Liver (tissue), 9 donors: ENCODE data around the gene DAPP1. TPM values are rescaled to one million over a fixed set of nuclear protein-coding genes. Genes with fewer than 3 reads are reported as not detected.

Experiments
- DNase-seq: peaks from one replicate; pipeline ENCODE4 v3.0.0-alpha.2; 2017; ENCODE audit warnings: low spot score
- H3K27ac ChIP-seq, 2 donors: one replicate each; pipeline ENCODE4 v1.7.0; 2013; ENCODE audit warnings: inconsistent platforms in 2 of 2, low read length in 2 of 2, control low read depth in 1 of 2, low read depth in 1 of 2, mild to moderate bottlenecking in 1 of 2
- H3K27me3 ChIP-seq, 4 donors: one replicate each; pipeline versions ENCODE4 v1.6.1 to v1.7.0; 2013; ENCODE audit warnings: low read length in 3 of 4, inconsistent platforms in 1 of 4, mild to moderate bottlenecking in 1 of 4, moderate library complexity in 1 of 4; ENCODE audit not compliant: control insufficient read depth in 4 of 4, insufficient read depth in 4 of 4
- H3K36me3 ChIP-seq, 4 donors: one replicate each; pipeline versions ENCODE4 v1.6.1 to v1.7.0; 2013; ENCODE audit warnings: low read length in 3 of 4, mild to moderate bottlenecking in 3 of 4, low read depth in 1 of 4, moderate library complexity in 1 of 4; ENCODE audit not compliant: control insufficient read depth in 4 of 4, insufficient read depth in 3 of 4
- H3K4me1 ChIP-seq, 4 donors: one replicate each; pipeline versions ENCODE4 v1.6.1 to v1.7.0; 2013; ENCODE audit warnings: low read length in 3 of 4, mild to moderate bottlenecking in 3 of 4, moderate library complexity in 1 of 4; ENCODE audit not compliant: control insufficient read depth in 4 of 4, insufficient read depth in 4 of 4
- H3K4me3 ChIP-seq, 3 donors: one replicate each; pipeline versions ENCODE4 v1.6.1 to v1.7.0; 2013; ENCODE audit warnings: low read length in 3 of 3, control low read depth in 1 of 3, low read depth in 1 of 3, mild to moderate bottlenecking in 1 of 3
- H3K9ac ChIP-seq, 2 donors: one replicate each; pipeline ENCODE4 v1.7.0; 2013; ENCODE audit warnings: low read length in 2 of 2, mild to moderate bottlenecking in 2 of 2, moderate library complexity in 2 of 2, control low read depth in 1 of 2, low read depth in 1 of 2
- H3K9me3 ChIP-seq, 4 donors: one replicate each; pipeline versions ENCODE4 v1.6.1 to v1.7.0; 2013; ENCODE audit warnings: low read length in 3 of 4; ENCODE audit not compliant: control insufficient read depth in 4 of 4
- ATF3 ChIP-seq: IDR thresholded peaks from 2 replicates; pipeline ENCODE4 v1.6.1; 2016; ENCODE audit warnings: antibody characterized with exemption
- CTCF ChIP-seq: fragments of 150-350 bp; IDR thresholded peaks from 2 replicates; pipeline ENCODE4 v1.5.1; 2017; ENCODE audit warnings: improper control_type of control experiment, low read depth, low read length; ENCODE audit not compliant: missing input control
- EGR1 ChIP-seq, 2 donors: IDR thresholded peaks; 2 replicates each; pipeline ENCODE4 v1.6.1; 2016 to 2018; ENCODE audit warnings: antibody characterized with exemption in 2 of 2, low read depth in 2 of 2
- FOXA2 ChIP-seq: IDR thresholded peaks from 2 replicates; pipeline ENCODE4 v1.6.1; 2016; ENCODE audit warnings: antibody characterized with exemption
- GABPA ChIP-seq, 2 donors: IDR thresholded peaks in 1 of 2; conservative IDR thresholded peaks in 1 of 2; 2 replicates each; pipeline ENCODE4 v1.6.1; 2016; ENCODE audit warnings: antibody characterized with exemption in 2 of 2, mild to moderate bottlenecking in 1 of 2, moderate library complexity in 1 of 2
- HNF4G ChIP-seq: IDR thresholded peaks from 2 replicates; pipeline ENCODE4 v1.6.1; 2016; ENCODE audit warnings: antibody characterized with exemption
- MAX ChIP-seq: IDR thresholded peaks from 2 replicates; pipeline ENCODE4 v1.6.1; 2016; ENCODE audit warnings: antibody characterized with exemption
- NR2F2 ChIP-seq: IDR thresholded peaks from 2 replicates; pipeline ENCODE4 v1.6.1; 2016; ENCODE audit warnings: antibody characterized with exemption
- RXRA ChIP-seq, 2 donors: IDR thresholded peaks; 2 replicates each; pipeline ENCODE4 v1.6.1; 2017 to 2018; ENCODE audit warnings: antibody characterized with exemption in 2 of 2, mild to moderate bottlenecking in 1 of 2
- TAF1 ChIP-seq: conservative IDR thresholded peaks from 2 replicates; pipeline ENCODE4 v1.6.1; 2016; ENCODE audit warnings: antibody characterized with exemption, mild to moderate bottlenecking
- YY1 ChIP-seq: IDR thresholded peaks from 2 replicates; pipeline ENCODE4 v1.6.1; 2016; ENCODE audit warnings: antibody characterized with exemption, mild to moderate bottlenecking
- ZBTB33 ChIP-seq: IDR thresholded peaks from 2 replicates; pipeline ENCODE4 v1.6.1; 2016; ENCODE audit warnings: antibody characterized with exemption
- WGBS: extraction: QIAGEN DNeasy Blood & Tissue Kit; methylation state at CpG from one replicate; pipeline ENCODE4 v1.1.7; 2013; 5-methylcytosine and 5-hydroxymethylcytosine counted together
- polyA plus RNA-seq, 2 donors: library from polyadenylated mRNA; stranded (reverse) in 1 of 2; unstranded in 1 of 2; fragments of 200-250 nt in 1 of 2; fragments of >200 nt in 1 of 2; fragmentation: Nextera tagmentation in 1 of 2; extraction: Ambion mirVana in 1 of 2; gene quantifications; one replicate each; pipeline versions ENCODE4 v1.2.1 to v1.2.3, GENCODE V29; 2013 to 2015
- total RNA-seq, 2 donors: library from RNA; depleted of rRNA; stranded (reverse); fragments of >200 nt; gene quantifications; one replicate each; pipeline ENCODE4 v1.2.3, GENCODE V29; 2014
- donor health status: healthy.
- donor health status: healthy.
- donor health status: healthy.
- donor health status: healthy.
- donor health status: healthy.

Gene DAPP1
- total and polyA plus RNA-seq, 4 donors, result 0.53 to 4.8 (median 0.91) TPM

- H3K9me3 ChIP-seq, result no peaks in the 10 kb centered on the region
- no peak for DNase-seq
- 85% methylated on average over 2 of the region's 2 CpGs for WGBS
- TF ChIP-seq NR2F2 (no peak), GABPA (IDR thresholded peaks at IDR 0.05 in 1 of 2, conservative IDR thresholded peaks at IDR 0.05 in 1 of 2) (no peak), ZBTB33 (no peak)
- no peaks in the 10 kb centered on the region for H3K27me3 ChIP-seq
- H3K9ac ChIP-seq, result no peak overlapping the region
- no peak overlapping the region for H3K27ac ChIP-seq
- H3K4me3 ChIP-seq, result no peak overlapping the region
- H3K4me1 ChIP-seq, result peaks cover 0 to 16% (median 12%) of the 10 kb centered on the region in 4 donors
- H3K36me3 ChIP-seq, result peaks cover 0 to 3% (median 1%) of the 10 kb centered on the region in 4 donors
Measured at GRCh38 chr4:99891351-99891750, 74.7 kb downstream of the DAPP1 start.

- DNase-seq, result no peak
- Histone ChIP-seq H3K27ac (no peak overlapping the region), H3K9me3 (no peaks in the 10 kb centered on the region), H3K36me3 (no peaks in the 10 kb centered on the region), H3K27me3 (no peaks in the 10 kb centered on the region), H3K9ac (no peak overlapping the region), H3K4me3 (peak overlapping the region; percentile 71 to 100 (median 99)), H3K4me1 (peaks cover 0 to 16% (median 12%) of the 10 kb centered on the region in 4 donors)
- TF ChIP-seq CTCF (no peak), ZBTB33 (no peak), GABPA (IDR thresholded peaks at IDR 0.05 in 1 of 2, conservative IDR thresholded peaks at IDR 0.05 in 1 of 2) (no peak), TAF1 (no peak), ATF3 (no peak)
- 98% methylated on average over 8 of the region's 8 CpGs for WGBS
Measured at GRCh38 chr4:99893029-99893428, 76.4 kb downstream of the DAPP1 start.

GRCh38 chr4:99893839-99894160 is 77.2 kb downstream of the DAPP1 start:
- Histone ChIP-seq H3K4me1 (peaks cover 0 to 16% (median 12%) of the 10 kb centered on the region in 4 donors), H3K27me3 (no peaks in the 10 kb centered on the region), H3K9ac (peak overlapping the region; percentile 87 to 91), H3K27ac (peak overlapping the region; percentile 74 to 75), H3K4me3 (peak overlapping the region; percentile 71 to 100 (median 99)), H3K9me3 (no peaks in the 10 kb centered on the region), H3K36me3 (no peaks in the 10 kb centered on the region)
- 2% methylated on average over 12 of the region's 12 CpGs for WGBS
- DNase-seq, result no peak
- TF ChIP-seq FOXA2, result no peak
- TF ChIP-seq CTCF, result no peak
- no peak for TF ChIP-seq ATF3
- no peak for TF ChIP-seq YY1
- no peak for TF ChIP-seq ZBTB33
- no peak for TF ChIP-seq HNF4G
- no peak for TF ChIP-seq TAF1
- TF ChIP-seq EGR1 (IDR thresholded peaks at IDR 0.05; ENCODE audit: low read depth in 2 of 2), result no peak
- no peak for TF ChIP-seq MAX
- TF ChIP-seq RXRA (IDR thresholded peaks at IDR 0.05), result no peak
- no peak for TF ChIP-seq GABPA (IDR thresholded peaks at IDR 0.05 in 1 of 2, conservative IDR thresholded peaks at IDR 0.05 in 1 of 2)
- TF ChIP-seq NR2F2, result no peak
